OCI-LY7 (cell line): ENCODE data around the gene CHN2.

Source experiments
- CTCF ChIP-seq: fragments of 200-600 bp; sonication (generic); conservative IDR thresholded peaks from 2 replicates; pipeline ENCODE4 v1.5.1; 2014; ENCODE audit warnings: mild to moderate bottlenecking, antibody characterized with exemption, low read length, moderate library complexity, mixed read lengths
- EZH2phosphoT487 ChIP-seq: fragments of 200-600 bp; sonication (generic); IDR thresholded peaks from 2 replicates; pipeline ENCODE4 v1.6.1; 2018; ENCODE audit warnings: low read depth, borderline replicate concordance, mild to moderate bottlenecking, mixed run types, antibody characterized with exemption, low read length, moderate library complexity, mixed read lengths

GRCh38 chr7:29253225-29253624 is 58.6 kb downstream of the CHN2 start:
- TF ChIP-seq CTCF (no peak), EZH2phosphoT487 (no peak)
